H1 (cell line): ENCODE results near the gene ZNF805. TPM values are rescaled to one million over a fixed set of nuclear protein-coding genes. Genes with fewer than 3 reads are reported as not detected.

Source experiments
- CTCF ChIA-PET: fragments of 300-600 bp; sonication (Branson Sonifier 250); formaldehyde crosslinking; loops from one replicate; lab custom pipeline; 2021; ENCODE audit not compliant: partially characterized antibody; lab: Charles Lee
- POLR2A ChIA-PET: fragments of 300-600 bp; sonication (Branson Sonifier 250); formaldehyde crosslinking; loops from one replicate; lab custom pipeline; 2021; ENCODE audit warnings: inconsistent platforms; ENCODE audit not compliant: partially characterized antibody; lab: Charles Lee
- DNase-seq, 2 experiments: peaks; one replicate each; pipeline versions ENCODE4 v3.0.0 to v3.0.0-alpha.2; 2010 to 2022; ENCODE audit warnings: low spot score in 2 of 2, low read depth in 1 of 2, mixed read lengths in 1 of 2
- FAIRE-seq: peaks from 2 replicates; lab custom pipeline; 2011; peaks lifted over from hg19 to GRCh38; lab: Jason Lieb, UNC
- H2AFZ ChIP-seq: 2 replicates; pipeline ENCODE4 v1.8.1; 2012; ENCODE audit warnings: low read length, inconsistent platforms
- H2AK5ac ChIP-seq: 2 replicates; pipeline ENCODE4 v1.6.1; 2013; ENCODE audit warnings: low read depth, low read length
- H2BK120ac ChIP-seq: replicated peaks from 2 replicates; pipeline ENCODE3; 2013; ENCODE audit warnings: low read depth, low read length, inconsistent platforms
- H2BK12ac ChIP-seq: 2 replicates; pipeline ENCODE4 v1.6.1; 2013; ENCODE audit warnings: low read depth, low read length
- H2BK15ac ChIP-seq: 2 replicates; pipeline ENCODE4 v1.6.1; 2013; ENCODE audit warnings: low read length
- H2BK20ac ChIP-seq: 2 replicates; pipeline ENCODE4 v1.6.1; 2013; ENCODE audit warnings: low read length
- H2BK5ac ChIP-seq: 2 replicates; pipeline ENCODE4 v1.6.1; 2013; ENCODE audit warnings: low read depth, low read length
- H3K14ac ChIP-seq: 2 replicates; pipeline ENCODE4 v1.6.1; 2013; ENCODE audit warnings: inconsistent platforms; ENCODE audit not compliant: insufficient read length
- H3K18ac ChIP-seq: 2 replicates; pipeline ENCODE4 v1.6.1; 2013; ENCODE audit warnings: low read length; ENCODE audit errors: extremely low read depth
- H3K23ac ChIP-seq: 2 replicates; pipeline ENCODE4 v1.6.1; 2013; ENCODE audit warnings: inconsistent platforms; ENCODE audit not compliant: insufficient read length
- H3K23me2 ChIP-seq: 2 replicates; pipeline ENCODE4 v1.6.1; 2013; ENCODE audit warnings: low read depth, low read length
- H3K27ac ChIP-seq: 2 replicates; pipeline ENCODE4 v1.6.1; 2011; ENCODE audit warnings: low read depth, low read length, inconsistent platforms
- H3K27me3 ChIP-seq, 4 experiments: replicated peaks in 1 of 4; 1 replicate in 1 of 4; 2 replicates in 3 of 4; pipeline versions ENCODE4 v1.6.1 to v1.8.1; 2011 to 2013; ENCODE audit warnings: low read length in 3 of 4, mild to moderate bottlenecking in 3 of 4, inconsistent platforms in 2 of 4, mixed read lengths in 2 of 4, moderate library complexity in 1 of 4; ENCODE audit not compliant: control insufficient read depth in 3 of 4, insufficient read depth in 3 of 4; ENCODE audit errors: extremely low read depth in 1 of 4
- H3K36me3 ChIP-seq, 4 experiments: 2 replicates each; pipeline versions ENCODE4 v1.6.1 to v1.8.1; 2011 to 2013; ENCODE audit warnings: mild to moderate bottlenecking in 4 of 4, low read length in 3 of 4, moderate library complexity in 2 of 4, control low read depth in 1 of 4, inconsistent platforms in 1 of 4; ENCODE audit not compliant: insufficient read depth in 4 of 4, control insufficient read depth in 2 of 4
- H3K4ac ChIP-seq: replicated peaks from 2 replicates; pipeline ENCODE3; 2013; ENCODE audit warnings: low read length, low read depth, mixed read lengths, inconsistent platforms; ENCODE audit not compliant: insufficient read length
- H3K4me1 ChIP-seq, 4 experiments: replicated peaks in 1 of 4; 1 replicate in 1 of 4; 2 replicates in 3 of 4; pipeline versions ENCODE4 v1.6.1 to v1.8.1; 2011 to 2013; ENCODE audit warnings: low read length in 3 of 4, inconsistent platforms in 2 of 4, mixed read lengths in 1 of 4; ENCODE audit not compliant: insufficient read depth in 4 of 4, control insufficient read depth in 3 of 4
- H3K4me2 ChIP-seq, 2 experiments: 2 replicates each; pipeline versions ENCODE4 v1.6.1 to v1.8.1; 2011 to 2013; ENCODE audit warnings: low read depth in 2 of 2, low read length in 2 of 2, control low read depth in 1 of 2, inconsistent platforms in 1 of 2, mild to moderate bottlenecking in 1 of 2; ENCODE audit not compliant: insufficient read depth in 1 of 2
- H3K4me3 ChIP-seq, 4 experiments: fragments of 200-600, 300-600 bp in 1 of 4; sonication (generic), shearing (Covaris generic), sonication (Bioruptor Twin) in 1 of 4; 2 replicates each; pipeline versions ENCODE4 v1.5.1 to v1.8.1; 2011 to 2016; ENCODE audit warnings: low read length in 4 of 4, low read depth in 3 of 4, control low read depth in 2 of 4, inconsistent platforms in 2 of 4, mild to moderate bottlenecking in 2 of 4, mixed read lengths in 1 of 4, moderate library complexity in 1 of 4; ENCODE audit not compliant: insufficient read depth in 2 of 4; ENCODE audit errors: extremely low read depth in 1 of 4
- H3K56ac ChIP-seq: replicated peaks from 2 replicates; pipeline ENCODE3; 2013; ENCODE audit warnings: low read depth, mild to moderate bottlenecking, mixed read lengths, low read length, inconsistent platforms; ENCODE audit not compliant: insufficient read length
- H3K79me1 ChIP-seq: 2 replicates; pipeline ENCODE4 v1.6.1; 2013; ENCODE audit warnings: low read depth, low read length, control low read depth
- H3K79me2 ChIP-seq, 2 experiments: 2 replicates each; pipeline versions ENCODE4 v1.6.1 to v1.8.1; 2012 to 2013; ENCODE audit warnings: low read length in 2 of 2, mild to moderate bottlenecking in 2 of 2, inconsistent platforms in 1 of 2; ENCODE audit not compliant: insufficient read depth in 2 of 2, control insufficient read depth in 1 of 2
- H3K9ac ChIP-seq, 4 experiments: replicated peaks in 1 of 4; 1 replicate in 1 of 4; 2 replicates in 3 of 4; pipeline versions ENCODE4 v1.6.1 to v1.8.1; 2011 to 2013; ENCODE audit warnings: low read depth in 3 of 4, low read length in 3 of 4, control low read depth in 2 of 4, mild to moderate bottlenecking in 2 of 4, moderate library complexity in 2 of 4, inconsistent platforms in 1 of 4; ENCODE audit errors: extremely low read depth in 1 of 4
- H3K9me3 ChIP-seq, 2 experiments: 2 replicates each; pipeline versions ENCODE4 v1.6.1 to v1.8.1; 2012 to 2013; ENCODE audit warnings: mild to moderate bottlenecking in 2 of 2, moderate library complexity in 2 of 2, control low read depth in 1 of 2, inconsistent platforms in 1 of 2, low read depth in 1 of 2, low read length in 1 of 2, mixed read lengths in 1 of 2; ENCODE audit not compliant: insufficient read depth in 2 of 2
- H4K20me1 ChIP-seq, 2 experiments: replicated peaks in 1 of 2; 2 replicates each; pipeline versions ENCODE3 to v1.8.1; 2011 to 2013; ENCODE audit warnings: inconsistent platforms in 2 of 2, low read length in 2 of 2, mild to moderate bottlenecking in 1 of 2; ENCODE audit not compliant: insufficient read depth in 2 of 2, control insufficient read depth in 1 of 2
- H4K5ac ChIP-seq: 2 replicates; pipeline ENCODE4 v1.6.1; 2013; ENCODE audit warnings: low read length, low read depth, mixed read lengths, inconsistent platforms; ENCODE audit not compliant: insufficient read length
- H4K8ac ChIP-seq: 2 replicates; pipeline ENCODE4 v1.8.0; 2013; ENCODE audit warnings: mild to moderate bottlenecking, moderate library complexity, low read length, inconsistent platforms; ENCODE audit not compliant: insufficient read depth; ENCODE audit errors: extremely low read depth
- H4K91ac ChIP-seq: replicated peaks from 2 replicates; pipeline ENCODE3; 2013; ENCODE audit warnings: low read length, mixed read lengths, inconsistent platforms; ENCODE audit not compliant: insufficient read length
- WGBS, 2 experiments: shearing (Covaris generic) in 1 of 2; methylation state at CpG; one replicate each; pipeline versions ENCODE4 v1.1.6 to v1.1.7; 2013 to 2015; ENCODE audit warnings: low lambda C conversion rate in 2 of 2, mixed read lengths in 2 of 2, inconsistent platforms in 1 of 2, low coverage in 1 of 2, missing lambda C conversion rate in 1 of 2; ENCODE audit not compliant: insufficient replicate concordance in 2 of 2, insufficient coverage in 1 of 2, insufficient read length in 1 of 2; ENCODE audit errors: extremely low coverage in 1 of 2, missing lambda C conversion rate in 1 of 2; 5-methylcytosine and 5-hydroxymethylcytosine counted together
- polyA plus RNA-seq, 7 experiments: library from polyadenylated mRNA; depleted of rRNA in 3 of 7; stranded (reverse) in 5 of 7; unstranded in 2 of 7; fragments of >200 nt in 5 of 7; fragments of 200-250 nt in 2 of 7; gene quantifications; 1 replicate in 5 of 7; 2 replicates in 1 of 7; 4 replicates in 1 of 7; pipeline versions ENCODE4 v1.2.1 to v1.2.3, GENCODE V29; 2011 to 2013; ENCODE audit warnings: missing spikeins in 2 of 7, mixed read lengths in 2 of 7
- total RNA-seq: library from RNA; stranded (reverse); fragmentation: NEBNext Ultra II Directional; extraction: Animal tissue kit (Norgen Biotek cat#: 25700); gene quantifications from 2 replicates; pipeline ENCODE4 v1.2.1, GENCODE V29; 2021

Gene ZNF805
- total and polyA plus RNA-seq, 2 of the 8 experiments (the other 6 are each of a cell fraction or from before 2014, with no cell fraction given) = 2.3 to 14.8 TPM

DNA sequence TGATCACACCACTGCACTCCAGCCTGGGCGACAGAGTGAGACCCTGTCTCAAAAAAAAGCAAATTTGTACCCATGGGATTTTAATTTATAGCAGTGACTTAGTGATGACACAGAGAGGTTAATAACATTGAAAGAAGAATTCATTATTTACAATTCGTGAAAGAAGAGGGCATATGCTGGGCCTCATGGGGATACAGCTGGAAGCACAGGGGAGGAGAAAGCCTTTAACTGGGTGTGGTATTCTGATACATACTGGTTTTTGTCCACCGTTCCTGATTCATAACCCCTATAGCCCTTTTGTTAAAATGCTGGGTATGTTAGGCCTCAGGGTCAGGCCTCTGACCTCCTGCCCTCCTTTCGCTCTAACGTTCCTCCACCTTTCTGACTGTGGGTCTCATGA, 38.3 kb upstream of the ZNF805 start:
- Histone ChIP-seq H4K20me1 (peaks cover 0 to 4% of the 10 kb centered on the region in 2 experiments), H3K27me3 (no peaks in the 10 kb centered on the region), H3K4ac (no peak overlapping the region), H3K79me2 (peaks cover 0 to 6% of the 10 kb centered on the region in 2 experiments; a peak in 1 of 4 replicates), H2BK120ac (no peak overlapping the region), H4K5ac (no peak overlapping the region), H3K36me3 (peaks cover 0 to 21% (median 8%) of the 10 kb centered on the region in 4 experiments; a peak in 6 of 8 replicates), H2BK15ac (no peak overlapping the region), H3K4me2 (no peak overlapping the region), H2BK20ac (no peak overlapping the region), H3K4me3 (no peak overlapping the region), H3K23me2 (no peaks in the 10 kb centered on the region), H3K9ac (no peak overlapping the region), H3K14ac (no peak overlapping the region), H3K56ac (no peak overlapping the region), H3K4me1 (no peaks in the 10 kb centered on the region), H2BK5ac (no peak overlapping the region), H3K18ac (no peak overlapping the region), H2BK12ac (no peak overlapping the region), H3K23ac (no peak overlapping the region), H4K8ac (no peak overlapping the region), H4K91ac (no peak overlapping the region), H3K27ac (no peak overlapping the region), H2AK5ac (no peak overlapping the region), H3K79me1 (peaks cover 3% of the 10 kb centered on the region; the same call in 1 of the 2 replicates), H3K9me3 (no peaks in the 10 kb centered on the region), H2AFZ (no peak overlapping the region)
- DNase-seq (no peak), FAIRE-seq (no peak)
- POLR2A ChIA-PET = interaction anchor here (1.0 to 2.1 kb wide), 2 partner anchors 19 to 233 kb away, joined by 3 to 5 read pairs; partner anchors contain the start of gene ZNF749
- WGBS, 2 experiments = 92% methylated on average over 5 of the region's 5 CpGs; no CpG with 5 or more reads in 1 of the 2 experiments
- CTCF ChIA-PET = interaction anchor here (0.6 to 1.1 kb wide), 4 partner anchors 9 to 1788 kb away, joined by 3 read pairs; no protein-coding TSS in a partner anchor
